GM23338 (cell line): ENCODE data around the gene NAALADL2. TPM values are rescaled to one million over a fixed set of nuclear protein-coding genes. Genes with fewer than 3 reads are reported as not detected.

ENCODE experiments used
- ATAC-seq: fragments of 200-7000 bp; cut with Tn5 transposase; 3 replicates; pipeline ENCODE4 v1.9.1; 2020
- DNase-seq: peaks from one replicate; pipeline ENCODE4 v3.0.0-alpha.2; 2015; ENCODE audit warnings: low spot score
- H2AFZ ChIP-seq: fragments of 200-600 bp; sonication (generic); 2 replicates; pipeline ENCODE4 v1.8.0; 2016; ENCODE audit warnings: antibody characterized with exemption, mild to moderate bottlenecking, moderate library complexity
- H3F3A ChIP-seq: fragments of 200-600 bp; sonication (generic); replicated peaks from 2 replicates; pipeline ENCODE4 v1.8.0; 2017; ENCODE audit warnings: antibody characterized with exemption, mixed run types, low read depth
- H3K27ac ChIP-seq: fragments of 200-600 bp; sonication (generic); 2 replicates; pipeline ENCODE4 v1.6.1; 2016; ENCODE audit warnings: low read depth
- H3K27me3 ChIP-seq: fragments of 200-600 bp; sonication (generic); 2 replicates; pipeline ENCODE4 v1.8.0; 2016; ENCODE audit warnings: mild to moderate bottlenecking, mixed run types, moderate library complexity; ENCODE audit not compliant: insufficient read depth
- H3K36me3 ChIP-seq: fragments of 200-600 bp; sonication (generic); 2 replicates; pipeline ENCODE4 v1.8.0; 2016; ENCODE audit warnings: mild to moderate bottlenecking; ENCODE audit not compliant: insufficient read depth
- H3K4me1 ChIP-seq: fragments of 200-600 bp; sonication (generic); 2 replicates; pipeline ENCODE4 v1.8.0; 2016; ENCODE audit warnings: mild to moderate bottlenecking, moderate library complexity; ENCODE audit not compliant: insufficient read depth
- H3K4me2 ChIP-seq: fragments of 200-600 bp; sonication (generic); 2 replicates; pipeline ENCODE4 v1.7.1; 2017; ENCODE audit warnings: mixed run types
- H3K4me3 ChIP-seq: fragments of 200-600 bp; sonication (generic); 2 replicates; pipeline ENCODE4 v1.6.1; 2016; ENCODE audit warnings: mixed run types
- H3K79me2 ChIP-seq: fragments of 200-600 bp; sonication (generic); replicated peaks from 2 replicates; pipeline ENCODE4 v1.8.0; 2017; ENCODE audit warnings: mild to moderate bottlenecking; ENCODE audit not compliant: insufficient read depth
- H3K9me2 ChIP-seq: fragments of 200-600 bp; sonication (generic); 2 replicates; pipeline ENCODE4 v1.8.0; 2017; ENCODE audit not compliant: insufficient read depth
- H4K20me1 ChIP-seq: fragments of 200-600 bp; sonication (generic); replicated peaks from 2 replicates; pipeline ENCODE4 v1.8.0; 2017; ENCODE audit warnings: mild to moderate bottlenecking; ENCODE audit not compliant: insufficient read depth
- H3K27ac Mint-ChIP-seq: 2 replicates; pipeline ENCODE4 v1.8.0; 2020; ENCODE audit warnings: inconsistent platforms, mild to moderate bottlenecking, moderate library complexity, mixed read lengths
- H3K27me3 Mint-ChIP-seq: 3 replicates; pipeline ENCODE4 v1.8.0; 2022; ENCODE audit warnings: low read depth, mild to moderate bottlenecking, moderate library complexity, mixed read lengths, inconsistent platforms; ENCODE audit not compliant: insufficient read depth, poor library complexity
- H3K36me3 Mint-ChIP-seq: 3 replicates; pipeline ENCODE4 v1.8.0; 2021; ENCODE audit warnings: low read depth, mild to moderate bottlenecking, inconsistent platforms, moderate library complexity, mixed read lengths
- H3K4me1 Mint-ChIP-seq: 3 replicates; pipeline ENCODE4 v1.8.0; 2020; ENCODE audit warnings: mild to moderate bottlenecking, inconsistent platforms, mixed read lengths
- H3K4me3 Mint-ChIP-seq: 3 replicates; pipeline ENCODE4 v1.8.0; 2021; ENCODE audit warnings: moderate library complexity, mild to moderate bottlenecking, inconsistent platforms, mixed read lengths
- H3K9me3 Mint-ChIP-seq: 3 replicates; pipeline ENCODE4 v1.8.0; 2020; ENCODE audit warnings: moderate library complexity, mild to moderate bottlenecking, inconsistent platforms, mixed read lengths
- EZH2 ChIP-seq: fragments of 200-600 bp; sonication (generic); IDR thresholded peaks from one replicate; pipeline ENCODE4 v1.8.0; 2017; ENCODE audit warnings: antibody characterized with exemption, mild to moderate bottlenecking, low read depth; ENCODE audit not compliant: unreplicated experiment
- EZH2phosphoT487 ChIP-seq: fragments of 200-600 bp; sonication (generic); IDR thresholded peaks from one replicate; pipeline ENCODE4 v1.8.1; 2018; ENCODE audit warnings: antibody characterized with exemption; ENCODE audit not compliant: unreplicated experiment
- POLR2AphosphoS5 ChIP-seq: IDR thresholded peaks from 2 replicates; pipeline ENCODE4 v1.6.1; 2016; ENCODE audit warnings: antibody characterized with exemption, low read depth
- REST ChIP-seq: IDR thresholded peaks from one replicate; pipeline ENCODE4 v1.6.1; 2018; ENCODE audit warnings: antibody characterized with exemption; ENCODE audit not compliant: unreplicated experiment
- polyA plus RNA-seq: library from polyadenylated mRNA; unstranded; fragments of >200 nt; fragmentation: Nextera tagmentation; extraction: Ambion mirVana; gene quantifications from 2 replicates; pipeline ENCODE4 v1.2.1, GENCODE V29; 2016
- total RNA-seq: library from RNA; depleted of rRNA; stranded (reverse); fragments of >200 nt; shearing (Covaris generic); gene quantifications from 2 replicates; pipeline ENCODE4 v1.2.3, GENCODE V29; 2014
- TF ChIP-seq, protein P1 (sequence below): fragments of 250-450 bp; sonication (Bioruptor Pico); IDR thresholded peaks from 2 replicates; pipeline ENCODE4 v1.5.0; 2020; ENCODE audit warnings: mild to moderate bottlenecking, moderate library complexity
- TF ChIP-seq, protein P2 (sequence below): IDR thresholded peaks from 2 replicates; pipeline ENCODE4 v1.6.1; 2016; ENCODE audit warnings: antibody characterized with exemption

Gene NAALADL2
- total and polyA plus RNA-seq, 2 experiments from 2014 or later = 1.6 to 2.6 TPM

- TF ChIP-seq, protein P1, sequence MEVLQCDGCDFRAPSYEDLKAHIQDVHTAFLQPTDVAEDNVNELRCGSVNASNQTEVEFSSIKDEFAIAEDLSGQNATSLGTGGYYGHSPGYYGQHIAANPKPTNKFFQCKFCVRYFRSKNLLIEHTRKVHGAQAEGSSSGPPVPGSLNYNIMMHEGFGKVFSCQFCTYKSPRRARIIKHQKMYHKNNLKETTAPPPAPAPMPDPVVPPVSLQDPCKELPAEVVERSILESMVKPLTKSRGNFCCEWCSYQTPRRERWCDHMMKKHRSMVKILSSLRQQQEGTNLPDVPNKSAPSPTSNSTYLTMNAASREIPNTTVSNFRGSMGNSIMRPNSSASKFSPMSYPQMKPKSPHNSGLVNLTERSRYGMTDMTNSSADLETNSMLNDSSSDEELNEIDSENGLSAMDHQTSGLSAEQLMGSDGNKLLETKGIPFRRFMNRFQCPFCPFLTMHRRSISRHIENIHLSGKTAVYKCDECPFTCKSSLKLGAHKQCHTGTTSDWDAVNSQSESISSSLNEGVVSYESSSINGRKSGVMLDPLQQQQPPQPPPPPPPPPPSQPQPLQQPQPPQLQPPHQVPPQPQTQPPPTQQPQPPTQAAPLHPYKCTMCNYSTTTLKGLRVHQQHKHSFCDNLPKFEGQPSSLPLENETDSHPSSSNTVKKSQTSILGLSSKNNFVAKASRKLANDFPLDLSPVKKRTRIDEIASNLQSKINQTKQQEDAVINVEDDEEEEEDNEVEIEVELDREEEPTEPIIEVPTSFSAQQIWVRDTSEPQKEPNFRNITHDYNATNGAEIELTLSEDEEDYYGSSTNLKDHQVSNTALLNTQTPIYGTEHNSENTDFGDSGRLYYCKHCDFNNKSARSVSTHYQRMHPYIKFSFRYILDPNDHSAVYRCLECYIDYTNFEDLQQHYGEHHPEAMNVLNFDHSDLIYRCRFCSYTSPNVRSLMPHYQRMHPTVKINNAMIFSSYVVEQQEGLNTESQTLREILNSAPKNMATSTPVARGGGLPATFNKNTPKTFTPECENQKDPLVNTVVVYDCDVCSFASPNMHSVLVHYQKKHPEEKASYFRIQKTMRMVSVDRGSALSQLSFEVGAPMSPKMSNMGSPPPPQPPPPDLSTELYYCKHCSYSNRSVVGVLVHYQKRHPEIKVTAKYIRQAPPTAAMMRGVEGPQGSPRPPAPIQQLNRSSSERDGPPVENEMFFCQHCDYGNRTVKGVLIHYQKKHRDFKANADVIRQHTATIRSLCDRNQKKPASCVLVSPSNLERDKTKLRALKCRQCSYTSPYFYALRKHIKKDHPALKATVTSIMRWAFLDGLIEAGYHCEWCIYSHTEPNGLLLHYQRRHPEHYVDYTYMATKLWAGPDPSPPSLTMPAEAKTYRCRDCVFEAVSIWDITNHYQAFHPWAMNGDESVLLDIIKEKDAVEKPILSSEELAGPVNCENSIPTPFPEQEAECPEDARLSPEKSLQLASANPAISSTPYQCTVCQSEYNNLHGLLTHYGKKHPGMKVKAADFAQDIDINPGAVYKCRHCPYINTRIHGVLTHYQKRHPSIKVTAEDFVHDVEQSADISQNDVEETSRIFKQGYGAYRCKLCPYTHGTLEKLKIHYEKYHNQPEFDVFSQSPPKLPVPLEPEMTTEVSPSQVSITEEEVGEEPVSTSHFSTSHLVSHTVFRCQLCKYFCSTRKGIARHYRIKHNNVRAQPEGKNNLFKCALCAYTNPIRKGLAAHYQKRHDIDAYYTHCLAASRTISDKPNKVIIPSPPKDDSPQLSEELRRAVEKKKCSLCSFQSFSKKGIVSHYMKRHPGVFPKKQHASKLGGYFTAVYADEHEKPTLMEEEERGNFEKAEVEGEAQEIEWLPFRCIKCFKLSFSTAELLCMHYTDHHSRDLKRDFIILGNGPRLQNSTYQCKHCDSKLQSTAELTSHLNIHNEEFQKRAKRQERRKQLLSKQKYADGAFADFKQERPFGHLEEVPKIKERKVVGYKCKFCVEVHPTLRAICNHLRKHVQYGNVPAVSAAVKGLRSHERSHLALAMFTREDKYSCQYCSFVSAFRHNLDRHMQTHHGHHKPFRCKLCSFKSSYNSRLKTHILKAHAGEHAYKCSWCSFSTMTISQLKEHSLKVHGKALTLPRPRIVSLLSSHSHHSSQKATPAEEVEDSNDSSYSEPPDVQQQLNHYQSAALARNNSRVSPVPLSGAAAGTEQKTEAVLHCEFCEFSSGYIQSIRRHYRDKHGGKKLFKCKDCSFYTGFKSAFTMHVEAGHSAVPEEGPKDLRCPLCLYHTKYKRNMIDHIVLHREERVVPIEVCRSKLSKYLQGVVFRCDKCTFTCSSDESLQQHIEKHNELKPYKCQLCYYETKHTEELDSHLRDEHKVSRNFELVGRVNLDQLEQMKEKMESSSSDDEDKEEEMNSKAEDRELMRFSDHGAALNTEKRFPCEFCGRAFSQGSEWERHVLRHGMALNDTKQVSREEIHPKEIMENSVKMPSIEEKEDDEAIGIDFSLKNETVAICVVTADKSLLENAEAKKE (CRISPR knock-in tag) = no peak
These were observed 731.6 kb downstream of the NAALADL2 start (continued) for GRCh38 chr3:175590745-175591144.

GRCh38 chr3:175591375-175591774, 732.2 kb downstream of the NAALADL2 start:
- Mint-ChIP-seq H3K27me3 (no peaks in the 10 kb centered on the region), H3K27ac (no peak overlapping the region), H3K9me3 (peaks cover 10% of the 10 kb centered on the region; the same call in 2 of the 3 replicates), H3K4me1 (peaks cover 2% of the 10 kb centered on the region; the same call in 1 of the 3 replicates), H3K36me3 (no peaks in the 10 kb centered on the region; the same call in 2 of the 3 replicates), H3K4me3 (no peak overlapping the region)
- H3K27ac ChIP-seq = no peak overlapping the region
- H3K27me3 ChIP-seq = no peaks in the 10 kb centered on the region
- H3K4me2 ChIP-seq = no peak overlapping the region
- H3K9me2 ChIP-seq = peaks cover 5% of the 10 kb centered on the region; the same call in 1 of the 2 replicates
- DNase-seq = no peak
- no peaks in the 10 kb centered on the region for H4K20me1 ChIP-seq
- H3K79me2 ChIP-seq = no peaks in the 10 kb centered on the region
- H3F3A ChIP-seq = no peaks in the 10 kb centered on the region
- ATAC-seq = no peak
- H3K4me1 ChIP-seq = no peaks in the 10 kb centered on the region
- no peak overlapping the region for H3K4me3 ChIP-seq
- H2AFZ ChIP-seq = no peak overlapping the region
- no peaks in the 10 kb centered on the region for H3K36me3 ChIP-seq
- no peak for TF ChIP-seq EZH2
- no peak for TF ChIP-seq POLR2AphosphoS5
- TF ChIP-seq EZH2phosphoT487 = no peak
- TF ChIP-seq REST = no peak
- TF ChIP-seq, protein P2, sequence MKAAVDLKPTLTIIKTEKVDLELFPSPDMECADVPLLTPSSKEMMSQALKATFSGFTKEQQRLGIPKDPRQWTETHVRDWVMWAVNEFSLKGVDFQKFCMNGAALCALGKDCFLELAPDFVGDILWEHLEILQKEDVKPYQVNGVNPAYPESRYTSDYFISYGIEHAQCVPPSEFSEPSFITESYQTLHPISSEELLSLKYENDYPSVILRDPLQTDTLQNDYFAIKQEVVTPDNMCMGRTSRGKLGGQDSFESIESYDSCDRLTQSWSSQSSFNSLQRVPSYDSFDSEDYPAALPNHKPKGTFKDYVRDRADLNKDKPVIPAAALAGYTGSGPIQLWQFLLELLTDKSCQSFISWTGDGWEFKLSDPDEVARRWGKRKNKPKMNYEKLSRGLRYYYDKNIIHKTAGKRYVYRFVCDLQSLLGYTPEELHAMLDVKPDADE = no peak
